DND-41 (cell line): ENCODE results near the gene SLC2A6.

Experiments used
- EZH2 ChIP-seq: IDR thresholded peaks from 3 replicates; pipeline ENCODE4 v1.6.1; 2012; ENCODE audit warnings: borderline replicate concordance, low read depth, mild to moderate bottlenecking, moderate library complexity, low read length, inconsistent platforms; ENCODE audit not compliant: severe bottlenecking
- TF ChIP-seq, protein P1 (sequence below): IDR thresholded peaks from 2 replicates; pipeline ENCODE4 v1.5.1; 2012; ENCODE audit warnings: borderline replicate concordance, low read length, moderate library complexity, mild to moderate bottlenecking; ENCODE audit not compliant: poor library complexity, severe bottlenecking; ENCODE audit errors: extremely low read depth

DNA sequence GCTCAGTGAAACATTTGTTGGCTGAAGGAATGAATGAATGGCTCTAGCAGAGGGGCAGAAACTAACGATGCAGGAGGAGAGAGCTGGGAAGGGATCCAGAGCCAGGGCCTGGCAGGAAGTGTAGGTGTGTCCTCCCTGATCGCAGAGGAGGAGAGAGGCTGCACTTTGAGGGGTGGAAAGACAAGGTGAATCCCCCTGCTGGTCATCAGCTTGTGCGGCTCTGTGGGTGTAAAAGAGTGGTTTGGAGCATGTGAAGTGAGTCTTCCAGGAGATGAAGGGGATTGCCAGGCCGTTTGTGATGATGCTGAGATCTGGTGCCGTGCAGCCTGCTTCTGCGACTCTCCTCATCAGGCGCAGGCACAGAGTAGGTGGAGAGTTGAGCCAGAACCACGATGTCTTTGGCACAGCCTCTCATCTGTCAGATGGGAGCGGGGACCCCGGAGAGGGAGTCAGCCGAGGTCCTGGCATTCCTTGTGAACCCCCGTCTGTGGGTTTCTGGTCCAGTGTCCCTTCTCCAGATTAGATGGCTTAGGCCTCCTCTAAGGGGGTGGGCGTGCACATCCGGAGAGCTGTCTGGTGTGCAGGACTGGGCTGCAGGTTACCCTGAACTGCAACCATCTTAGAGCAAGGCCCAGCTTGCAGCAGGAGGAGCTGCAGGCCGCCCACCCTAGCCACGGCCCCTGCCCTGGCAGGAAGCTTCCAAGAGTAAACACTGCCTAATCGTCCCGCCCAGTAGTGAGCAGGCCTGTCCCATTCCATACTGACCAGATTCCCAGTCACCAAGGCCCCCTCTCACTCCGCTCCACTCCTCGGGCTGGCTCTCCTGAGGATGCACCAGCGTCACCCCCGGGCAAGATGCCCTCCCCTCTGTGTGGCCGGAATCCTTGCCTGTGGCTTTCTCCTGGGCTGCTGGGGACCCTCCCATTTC lies 57.0 kb downstream of the SLC2A6 start, which contains the start of gene ADAMTS13:
- TF ChIP-seq, protein P1, sequence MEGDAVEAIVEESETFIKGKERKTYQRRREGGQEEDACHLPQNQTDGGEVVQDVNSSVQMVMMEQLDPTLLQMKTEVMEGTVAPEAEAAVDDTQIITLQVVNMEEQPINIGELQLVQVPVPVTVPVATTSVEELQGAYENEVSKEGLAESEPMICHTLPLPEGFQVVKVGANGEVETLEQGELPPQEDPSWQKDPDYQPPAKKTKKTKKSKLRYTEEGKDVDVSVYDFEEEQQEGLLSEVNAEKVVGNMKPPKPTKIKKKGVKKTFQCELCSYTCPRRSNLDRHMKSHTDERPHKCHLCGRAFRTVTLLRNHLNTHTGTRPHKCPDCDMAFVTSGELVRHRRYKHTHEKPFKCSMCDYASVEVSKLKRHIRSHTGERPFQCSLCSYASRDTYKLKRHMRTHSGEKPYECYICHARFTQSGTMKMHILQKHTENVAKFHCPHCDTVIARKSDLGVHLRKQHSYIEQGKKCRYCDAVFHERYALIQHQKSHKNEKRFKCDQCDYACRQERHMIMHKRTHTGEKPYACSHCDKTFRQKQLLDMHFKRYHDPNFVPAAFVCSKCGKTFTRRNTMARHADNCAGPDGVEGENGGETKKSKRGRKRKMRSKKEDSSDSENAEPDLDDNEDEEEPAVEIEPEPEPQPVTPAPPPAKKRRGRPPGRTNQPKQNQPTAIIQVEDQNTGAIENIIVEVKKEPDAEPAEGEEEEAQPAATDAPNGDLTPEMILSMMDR = peak; percentile 25
- no peak for TF ChIP-seq EZH2
